Muscle of arm (tissue), 12 donors: Measurements from ENCODE around the gene ERV3-1. TPM values are rescaled to one million over a fixed set of nuclear protein-coding genes. Genes with fewer than 3 reads are reported as not detected.
"Not testable (repeated sequence)": the region's sequence is repeated elsewhere in the genome, so short reads cannot be mapped to it uniquely, and the experiment has no call there.

Experiments
- DNase-seq: peaks from one replicate; pipeline ENCODE4 v3.0.0-alpha.2; 2013
- polyA plus RNA-seq, 12 donors: library from polyadenylated mRNA; unstranded; fragments of 120-200 nt; gene quantifications; one replicate each; pipeline ENCODE4 v1.2.1, GENCODE V29; 2013; ENCODE audit not compliant: insufficient read length in 12 of 12

The ERV3-1 gene
- polyA plus RNA-seq, 12 donors = 7.4 to 35.7 (median 16.4) TPM; not detected in 1

- no peak for DNase-seq
Observed at GRCh38 chr7:64945503-64946175, 60.8 kb downstream of the ERV3-1 start.

DNA sequence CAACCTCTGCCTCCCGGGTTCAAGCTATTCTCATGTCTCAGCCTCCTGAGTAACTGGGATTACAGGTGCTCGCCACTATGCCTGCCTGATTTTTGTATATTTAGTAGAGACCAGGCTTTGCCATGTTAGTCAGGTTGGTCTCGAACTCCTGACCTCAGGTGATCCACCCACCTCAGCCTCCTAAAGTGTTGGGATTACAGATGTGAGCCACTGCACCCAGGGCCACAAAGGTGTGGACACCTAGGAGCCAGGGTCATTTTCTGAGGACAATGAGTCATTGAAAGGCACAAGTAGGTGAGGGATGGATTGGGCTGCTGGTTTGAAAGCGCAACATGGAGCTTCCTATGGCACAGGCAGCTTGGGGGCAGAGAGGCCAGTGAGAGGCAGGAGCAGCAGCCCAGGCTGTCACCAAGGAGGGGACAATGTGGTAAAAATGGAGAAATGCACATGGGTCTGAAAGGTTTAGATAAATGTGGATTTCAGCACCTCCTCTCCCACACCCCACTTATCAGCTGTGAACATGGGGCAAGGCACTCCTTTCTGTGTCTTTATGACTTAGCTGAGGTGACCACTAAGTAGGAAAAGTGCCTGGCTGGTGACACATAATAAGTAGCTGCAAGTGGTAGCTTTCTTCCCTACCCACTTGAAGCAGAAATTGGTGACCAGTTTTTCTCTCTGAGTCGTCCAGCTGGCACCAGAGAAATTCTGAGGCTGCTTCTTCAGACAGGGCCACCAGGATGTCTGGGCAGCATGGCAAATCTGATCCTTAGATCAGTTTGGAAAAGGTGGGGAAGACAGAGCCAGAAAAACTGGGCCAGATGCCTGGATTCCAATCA is 61.6 kb downstream of the ERV3-1 start:
- DNase-seq = not testable (repeated sequence)

Other genes starting within 250 kb of the ERV3-1 start
- 10 to 100 TPM in 9 of 12 donors, 1 to 10 TPM in 2, not detected in 1; 8.4 to 18.4 (median 14.9) TPM for gene ZNF138, start 212.3 kb downstream of the ERV3-1 start, polyA plus RNA-seq
- gene ZNF273, start 103.4 kb downstream of the ERV3-1 start, polyA plus RNA-seq = 1 to 10 TPM in 11 of 12 donors, not detected in 1; 4.1 to 9.6 (median 6.4) TPM
- gene ZNF117, start 15.7 kb downstream of the ERV3-1 start, polyA plus RNA-seq = 10 to 100 TPM in 10 of 12 donors, 1 to 10 TPM in 1, not detected in 1; 7.7 to 49.8 (median 19.8) TPM